HG02763 (cell line): ENCODE measurements around the gene LRRC74B.
"Not testable (repeated sequence)": the region's sequence is repeated elsewhere in the genome, so short reads cannot be mapped to it uniquely, and the experiment has no call there.

ENCODE experiments used
- ATAC-seq: cut with Tn5 transposase; IDR thresholded peaks from one replicate; pipeline ENCODE4 v1.9.1; 2021; ENCODE audit warnings: mild to moderate bottlenecking, moderate library complexity; ENCODE audit not compliant: unreplicated experiment

Gene LRRC74B, protein sequence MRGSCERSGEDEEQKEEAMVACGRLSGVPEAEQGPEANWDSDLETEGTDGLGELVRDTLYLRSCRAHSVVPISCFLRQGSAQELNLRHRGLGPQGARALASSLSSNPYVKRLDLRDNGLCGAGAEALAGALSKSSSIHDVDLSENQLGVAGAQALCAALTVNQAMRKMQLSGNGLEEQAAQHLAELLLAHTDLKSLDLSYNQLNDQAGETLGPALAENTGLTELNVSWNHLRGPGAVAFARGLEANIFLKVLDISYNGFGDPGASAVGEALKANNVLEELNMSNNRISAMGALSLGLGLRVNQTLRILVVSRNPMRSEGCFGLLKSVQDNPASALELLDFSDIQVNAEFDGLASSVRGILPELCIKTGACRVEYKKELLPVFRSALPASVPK

DNA sequence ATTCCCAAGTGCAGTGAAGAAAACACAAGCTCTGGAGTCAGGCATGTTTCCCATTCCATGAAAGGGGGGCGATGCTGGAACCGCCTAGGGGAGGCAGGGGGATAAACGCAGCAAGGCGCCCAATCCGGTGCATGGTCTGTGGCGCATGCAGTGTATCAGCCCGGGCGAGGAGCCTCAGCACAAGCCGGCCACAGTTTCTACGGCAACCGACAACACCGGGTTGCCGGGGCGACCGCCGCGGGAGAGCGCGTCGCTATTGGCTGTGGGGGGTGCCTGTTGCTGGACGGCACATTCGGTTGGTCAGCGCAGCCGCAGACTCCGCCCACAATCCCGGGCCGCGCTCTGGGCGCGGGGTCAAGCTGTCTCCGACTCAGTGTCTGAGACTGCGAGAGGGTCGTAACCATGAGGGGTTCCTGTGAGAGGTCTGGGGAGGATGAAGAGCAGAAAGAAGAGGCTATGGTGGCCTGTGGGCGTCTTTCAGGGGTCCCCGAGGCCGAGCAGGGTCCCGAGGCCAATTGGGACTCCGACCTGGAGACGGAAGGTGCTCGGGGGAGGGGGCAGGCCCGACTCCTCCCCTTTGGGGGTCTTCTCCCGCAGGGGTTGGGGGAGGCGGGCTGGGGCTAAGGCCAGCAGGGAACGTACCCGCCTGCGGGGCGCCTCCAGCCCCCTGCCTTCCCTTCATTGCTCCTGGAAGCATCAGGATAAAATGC, at the start of gene LRRC74B:
TSS of gene LRRC74B (plus strand) at position 362 of the 710 bp plus-strand sequence. CDS start at position 403, 41 bp downstream.
- peak; percentile 67 for ATAC-seq

DNA sequence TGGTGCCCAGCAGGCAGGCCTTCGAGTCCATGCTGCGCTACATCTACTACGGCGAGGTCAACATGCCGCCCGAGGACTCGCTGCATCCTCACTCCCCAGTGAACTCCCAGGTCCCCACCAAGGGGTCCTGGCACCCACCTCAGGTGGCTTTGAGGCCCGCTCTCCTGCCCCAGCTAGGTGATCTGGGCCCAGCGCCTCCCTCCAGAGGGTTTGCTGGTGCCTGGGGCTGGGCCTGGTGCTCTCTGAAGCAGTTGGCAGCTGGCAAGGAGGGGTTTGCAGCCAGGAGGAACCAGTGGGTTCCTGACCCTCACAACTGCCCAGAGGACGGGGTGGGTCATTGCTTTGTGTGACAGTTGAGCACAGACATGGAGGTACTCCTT, 49.7 kb upstream of the LRRC74B start:
- ATAC-seq = no peak

DNA sequence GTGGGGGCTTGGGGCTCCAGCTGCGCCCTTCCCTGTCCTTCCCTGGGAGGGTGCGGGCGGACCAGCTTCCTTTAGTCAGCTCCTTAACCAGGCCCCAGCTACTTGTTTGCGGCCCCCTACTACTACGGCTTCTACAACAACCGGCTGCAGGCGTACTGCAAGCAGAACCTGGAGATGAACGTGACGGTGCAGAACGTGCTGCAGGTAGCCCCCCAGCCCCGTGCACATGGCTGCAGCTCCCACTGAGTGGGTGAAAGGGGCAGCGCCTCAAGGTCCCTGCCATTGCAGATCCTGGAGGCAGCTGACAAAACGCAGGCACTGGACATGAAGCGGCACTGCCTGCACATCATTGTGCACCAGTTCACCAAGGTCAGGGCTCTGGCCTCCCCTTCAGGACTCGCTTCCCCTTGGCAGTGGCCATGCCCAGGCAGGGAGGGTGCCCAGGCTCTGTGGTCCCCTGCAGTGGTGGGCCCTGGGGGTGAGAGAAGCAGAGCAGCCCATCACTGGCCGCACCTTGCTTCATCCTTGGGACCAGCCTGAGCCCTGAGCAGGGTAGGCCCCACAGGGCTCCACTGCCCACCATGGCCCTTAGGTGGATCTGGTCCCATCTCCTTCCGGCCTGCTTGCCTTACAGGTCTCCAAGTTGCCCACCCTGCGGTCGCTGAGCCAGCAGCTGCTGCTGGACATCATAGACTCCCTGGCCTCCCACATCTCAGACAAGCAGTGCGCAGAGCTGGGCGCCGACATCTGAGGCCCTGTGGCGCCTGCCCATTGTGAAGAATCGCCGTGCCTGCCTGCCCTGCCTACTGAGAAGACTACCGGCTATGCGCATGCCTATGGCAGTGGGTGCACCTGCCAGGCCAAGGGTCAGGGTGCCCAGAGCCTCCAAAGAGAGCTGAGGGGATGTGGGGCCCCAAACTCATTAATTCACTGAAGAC, 48.9 kb upstream of the LRRC74B start:
- ATAC-seq = no peak

DNA sequence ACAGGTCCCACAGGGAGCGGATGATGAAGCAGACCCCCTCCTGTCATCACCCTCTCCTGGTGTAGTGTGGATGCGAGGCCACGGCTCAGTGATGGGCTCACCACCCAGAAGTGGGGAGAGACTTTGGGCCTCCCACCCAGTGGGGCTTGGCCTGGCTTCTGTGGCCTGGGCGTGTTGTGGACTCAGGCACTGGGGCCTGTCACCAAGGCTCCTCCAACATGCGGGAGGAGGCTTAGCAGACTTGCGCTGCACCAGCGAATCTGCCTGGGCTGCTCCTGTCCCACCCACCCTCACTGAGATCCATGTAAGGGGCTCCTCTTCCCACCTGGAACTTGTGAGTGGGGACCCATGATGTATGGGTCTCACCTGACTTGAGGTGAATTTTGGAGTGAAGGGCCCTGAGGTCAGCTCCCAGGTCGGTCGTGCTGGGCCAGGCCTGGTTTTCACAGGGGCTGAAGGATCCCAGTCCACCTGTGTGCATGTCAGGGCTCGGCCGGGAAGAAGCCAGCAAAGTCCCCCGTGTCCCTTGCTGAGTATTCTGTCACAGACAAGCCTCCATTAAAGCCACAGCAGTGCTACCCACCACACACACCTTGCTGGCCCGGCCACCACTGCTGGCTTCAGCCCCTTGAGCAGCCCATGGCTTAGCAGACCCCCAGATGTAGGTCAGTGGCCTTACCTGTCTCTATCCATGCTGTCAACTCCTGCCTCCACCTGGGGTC, 48.0 kb upstream of the LRRC74B start:
- no peak for ATAC-seq

DNA sequence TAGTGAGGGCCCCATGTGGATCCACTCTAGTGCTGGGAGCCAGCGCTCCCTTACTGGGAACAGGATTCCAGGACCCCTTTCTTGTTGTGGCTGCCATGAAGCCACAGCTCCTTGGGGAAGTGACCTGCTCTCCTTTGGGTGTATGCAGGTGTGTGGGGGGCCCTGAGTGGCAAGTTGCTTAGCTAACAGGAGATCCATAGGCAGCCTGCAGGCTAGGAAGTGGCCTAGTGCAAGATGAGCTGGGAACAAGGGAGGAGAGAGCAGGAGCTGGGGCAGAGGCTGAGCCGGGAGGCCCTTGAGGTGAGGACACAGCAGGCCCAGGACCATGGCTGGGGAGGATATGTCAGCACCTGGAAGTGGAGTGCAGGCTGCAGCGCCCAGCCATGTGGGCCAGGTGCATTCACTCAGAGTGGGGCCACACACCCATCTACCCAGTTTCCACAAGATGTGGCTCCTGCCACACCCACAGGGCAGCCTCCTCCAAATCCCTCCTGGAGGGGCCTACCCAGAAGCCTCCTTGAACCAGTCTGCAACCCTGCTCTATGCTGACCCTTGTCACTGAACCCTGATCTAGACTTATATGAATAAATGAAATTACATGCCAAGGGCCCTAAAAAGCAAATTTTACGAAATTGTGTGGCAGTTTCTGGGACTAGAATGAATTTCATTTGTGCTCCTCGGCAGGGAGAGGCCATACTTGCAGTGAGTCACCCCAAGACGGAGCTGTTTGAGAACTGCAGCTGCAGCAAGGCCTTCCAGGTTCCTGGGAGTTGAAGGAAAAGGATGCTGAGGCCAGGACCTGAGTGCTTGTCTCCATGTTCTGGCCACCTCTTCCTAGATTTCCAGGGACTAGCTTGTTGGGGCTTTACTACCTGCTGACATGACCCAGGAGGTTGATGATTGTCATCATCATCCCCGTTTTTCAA, 47.1 kb upstream of the LRRC74B start:
- ATAC-seq = no peak

DNA sequence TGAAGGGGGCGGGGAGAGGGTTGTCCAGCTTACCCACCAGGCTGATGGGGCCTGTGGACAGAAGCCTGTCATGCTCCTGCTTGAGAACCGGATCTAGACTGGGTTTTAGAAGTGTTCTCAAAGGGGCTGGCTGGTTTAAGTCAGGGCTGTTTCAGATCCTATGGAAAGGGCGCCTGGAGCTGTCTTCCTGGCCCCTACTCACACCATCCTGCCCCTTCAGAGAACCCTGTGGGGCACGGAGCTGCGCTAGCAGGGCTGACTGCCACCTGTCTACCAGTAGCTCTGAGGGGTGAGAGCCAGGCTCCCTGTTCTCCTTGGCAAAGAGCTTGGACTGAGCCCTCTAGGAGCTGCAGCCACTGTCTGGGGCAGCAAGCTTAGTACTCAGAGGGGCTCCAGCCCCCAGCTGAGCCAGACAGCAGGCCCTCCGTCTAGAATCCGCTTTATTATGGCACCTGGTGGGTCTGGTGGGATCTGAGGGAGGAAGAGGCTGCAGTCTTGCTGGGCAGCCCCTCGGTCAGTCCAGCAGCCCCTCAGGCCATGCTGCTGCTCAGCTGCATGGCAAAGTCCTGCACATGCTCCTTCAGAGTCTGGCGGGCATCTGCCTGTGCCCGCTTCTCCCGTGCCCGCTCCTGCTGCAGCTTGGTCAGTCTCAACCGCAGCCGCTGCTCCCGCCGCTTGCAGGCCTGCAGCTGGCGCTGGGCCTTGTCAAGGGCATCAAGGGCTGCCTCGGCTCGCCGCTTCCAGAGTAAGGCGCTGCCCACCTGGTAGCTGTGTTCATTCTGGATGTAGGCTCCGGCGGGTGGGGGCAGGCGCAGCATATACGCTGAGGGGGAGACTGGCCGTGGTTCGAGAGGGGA, 46.2 kb upstream of the LRRC74B start:
- ATAC-seq = no peak

DNA sequence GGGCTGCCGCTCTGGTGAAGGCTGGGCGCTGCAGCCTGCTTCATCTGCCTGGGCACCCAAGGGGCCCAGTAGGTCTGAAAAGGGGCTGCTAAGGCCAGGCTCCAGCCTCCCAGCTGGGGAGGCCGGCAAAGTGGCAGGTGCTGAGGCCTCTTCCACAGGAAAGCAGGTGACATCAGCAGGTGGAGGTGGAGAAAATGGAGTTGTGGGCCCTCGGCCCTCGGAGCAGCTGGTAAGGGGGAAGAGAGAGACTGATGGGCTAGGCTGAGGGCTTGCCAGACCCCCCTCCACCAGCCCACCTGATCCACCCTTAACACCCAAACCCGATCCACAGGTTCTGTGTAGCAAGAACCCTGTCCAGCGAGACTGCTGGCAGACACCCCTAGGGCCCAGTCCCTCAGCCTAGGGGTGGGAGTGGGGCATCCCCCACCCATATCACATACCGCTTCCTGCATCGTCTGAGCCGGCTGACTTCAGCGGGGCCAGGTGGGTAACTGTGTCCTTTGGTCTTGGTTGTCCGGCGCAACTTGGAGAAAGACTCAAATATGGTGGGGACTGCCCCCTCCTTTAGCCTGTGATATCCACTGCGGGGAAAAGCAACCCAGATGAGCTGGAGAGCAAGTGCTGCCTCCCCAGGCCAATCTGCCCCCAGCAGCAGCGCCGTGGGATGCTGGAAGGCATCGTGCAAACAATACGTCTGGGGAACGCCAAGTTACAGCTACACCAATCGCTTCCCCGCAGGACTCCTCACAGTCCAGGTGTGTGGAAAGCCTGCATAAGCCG, 45.3 kb upstream of the LRRC74B start:
- no peak for ATAC-seq

DNA sequence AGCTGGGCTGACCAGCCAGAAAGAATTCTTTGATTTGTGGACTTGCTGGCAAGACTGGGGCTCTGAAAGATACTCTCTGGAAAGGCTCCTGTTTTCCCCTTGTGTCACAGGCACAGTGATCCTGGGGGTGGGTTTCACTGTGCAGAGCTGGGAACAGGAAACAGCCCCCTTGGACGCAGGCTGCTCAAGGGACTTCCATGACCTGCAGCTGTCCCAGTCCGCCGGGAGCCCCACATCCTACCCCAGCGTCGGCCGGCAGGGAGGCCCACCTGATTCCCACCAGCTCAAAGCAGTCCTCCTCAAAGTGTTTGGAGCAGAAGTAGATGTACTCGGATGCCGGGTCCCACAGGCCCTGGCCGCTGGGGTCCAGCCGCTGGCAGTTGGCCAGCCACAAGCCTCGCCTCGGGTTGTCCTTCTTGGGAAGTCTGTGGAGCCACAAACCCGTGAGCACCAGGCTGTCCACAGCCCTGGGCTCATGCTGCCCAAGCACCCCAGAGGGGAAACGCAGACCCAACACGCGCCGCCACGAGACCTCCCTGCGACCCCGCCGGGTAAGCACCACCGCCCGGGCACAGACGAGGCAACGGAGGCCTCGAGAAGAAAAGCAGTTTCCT, 44.7 kb upstream of the LRRC74B start:
- ATAC-seq = peak; percentile 2

DNA sequence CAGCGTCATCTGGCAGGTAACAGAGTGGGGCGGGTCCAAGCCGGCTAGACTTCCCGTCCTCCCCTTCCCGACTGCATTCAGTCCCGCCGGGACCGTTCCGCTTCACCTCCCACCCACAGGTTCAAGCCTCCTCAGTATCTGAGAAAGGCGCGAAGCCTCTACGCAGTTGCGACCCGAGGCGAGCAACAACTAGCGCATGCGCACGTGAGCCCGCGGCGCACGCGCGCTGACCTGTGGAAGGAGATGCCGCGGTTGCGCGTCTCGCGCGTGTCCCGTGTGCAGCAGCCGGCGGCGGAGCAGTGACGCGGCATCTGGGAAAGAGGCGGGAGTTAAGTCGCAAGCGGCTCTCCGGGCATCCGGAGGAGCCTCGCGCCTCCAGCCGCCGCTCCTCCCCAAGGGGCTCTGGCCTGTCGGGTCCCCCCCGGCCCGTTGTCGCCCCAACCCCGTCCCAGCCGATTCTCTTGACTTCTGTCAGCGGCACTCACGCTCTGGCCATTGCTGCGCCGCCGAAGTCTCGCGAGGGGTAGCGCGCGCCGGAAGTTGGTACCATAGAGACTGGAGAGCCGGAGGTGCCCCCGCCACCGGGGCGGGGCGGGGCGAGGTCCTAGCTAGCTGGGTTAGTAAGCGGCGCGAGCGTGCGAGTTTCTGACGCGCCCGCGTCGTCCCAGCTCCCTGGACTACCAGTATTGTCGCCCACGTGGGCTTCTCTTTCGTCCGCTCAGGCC, 44.0 kb upstream of the LRRC74B start, which contains the start of gene THAP7:
TSS of gene THAP7 (minus strand) at position 518 of the 725 bp plus-strand sequence. CDS start at position 311, 207 bp downstream.
- ATAC-seq = peak; percentile 85

DNA sequence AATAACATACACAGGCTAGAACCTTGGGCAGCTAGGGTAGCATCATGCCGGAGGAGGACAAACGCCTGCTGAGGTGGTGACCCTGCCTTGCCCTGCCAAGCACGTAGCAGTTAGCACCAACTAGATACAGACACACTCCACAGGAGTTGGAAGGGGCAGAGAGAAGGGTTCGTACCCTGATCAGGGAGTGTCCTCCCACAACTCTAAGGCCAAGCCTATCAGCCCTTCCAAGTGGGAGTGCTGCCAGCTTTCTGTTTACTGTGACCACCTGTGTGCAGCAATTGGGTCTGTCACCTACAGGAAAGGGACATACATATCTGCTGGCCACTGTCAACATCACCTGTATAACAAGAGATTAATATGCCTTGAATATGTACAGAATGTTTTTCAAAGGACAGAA, 42.0 kb upstream of the LRRC74B start:
- no peak for ATAC-seq

DNA sequence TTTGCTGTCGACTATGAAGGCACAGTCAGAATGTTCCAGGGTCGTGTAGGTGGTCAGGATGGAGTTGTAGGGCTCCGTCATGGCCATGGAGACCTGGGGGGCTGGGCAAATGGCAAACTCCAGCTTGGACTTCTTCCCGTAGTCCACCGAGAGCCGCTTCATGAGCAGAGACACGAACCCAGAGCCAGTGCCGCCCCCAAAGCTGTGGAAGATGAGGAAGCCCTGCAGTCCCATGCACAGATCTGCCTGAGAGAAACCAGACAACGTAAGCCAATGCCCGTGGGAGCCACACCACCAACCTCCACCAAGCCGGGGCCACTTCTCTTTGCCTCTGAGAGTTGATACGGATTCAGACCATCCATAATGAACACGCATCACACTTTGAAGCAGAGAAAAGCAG, 36.5 kb upstream of the LRRC74B start:
- ATAC-seq = not testable (repeated sequence)

DNA sequence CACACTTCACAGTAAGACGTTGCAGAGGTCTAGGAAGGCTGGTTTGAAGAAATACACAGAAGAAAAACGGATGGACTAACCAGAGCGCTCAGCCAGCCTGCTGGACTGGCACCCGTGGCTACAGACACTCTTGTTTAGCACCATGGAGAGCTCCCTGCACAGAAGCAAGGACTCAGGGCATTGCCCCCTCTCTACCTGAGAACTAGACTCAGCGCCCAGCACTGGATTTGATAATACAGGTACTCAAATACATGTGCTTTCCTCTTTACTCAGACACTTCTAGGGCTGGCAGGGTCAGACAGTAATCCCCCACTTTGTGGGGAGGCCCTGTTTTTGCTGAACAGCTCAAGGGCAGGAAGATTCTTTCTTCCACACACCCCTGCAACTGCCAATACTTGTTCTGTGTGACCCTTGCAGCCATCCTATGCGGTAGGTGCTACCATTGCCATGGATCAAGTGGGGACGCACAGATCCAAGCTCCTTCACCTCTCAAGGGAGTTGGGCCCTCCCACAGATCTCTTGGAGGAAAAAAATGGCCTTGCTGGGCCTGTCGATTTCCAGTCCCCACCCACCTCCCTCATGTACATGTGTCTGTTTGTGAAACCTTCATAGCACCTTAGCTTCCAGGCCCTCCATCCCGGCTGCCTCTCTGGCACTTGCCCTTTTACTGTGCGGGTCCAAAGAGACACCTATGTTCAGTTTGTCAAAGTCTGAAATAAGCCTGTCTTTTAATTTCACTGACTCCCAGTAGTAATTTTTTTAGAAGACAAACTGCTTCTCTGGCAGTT, 35.9 kb upstream of the LRRC74B start:
- ATAC-seq = no peak

DNA sequence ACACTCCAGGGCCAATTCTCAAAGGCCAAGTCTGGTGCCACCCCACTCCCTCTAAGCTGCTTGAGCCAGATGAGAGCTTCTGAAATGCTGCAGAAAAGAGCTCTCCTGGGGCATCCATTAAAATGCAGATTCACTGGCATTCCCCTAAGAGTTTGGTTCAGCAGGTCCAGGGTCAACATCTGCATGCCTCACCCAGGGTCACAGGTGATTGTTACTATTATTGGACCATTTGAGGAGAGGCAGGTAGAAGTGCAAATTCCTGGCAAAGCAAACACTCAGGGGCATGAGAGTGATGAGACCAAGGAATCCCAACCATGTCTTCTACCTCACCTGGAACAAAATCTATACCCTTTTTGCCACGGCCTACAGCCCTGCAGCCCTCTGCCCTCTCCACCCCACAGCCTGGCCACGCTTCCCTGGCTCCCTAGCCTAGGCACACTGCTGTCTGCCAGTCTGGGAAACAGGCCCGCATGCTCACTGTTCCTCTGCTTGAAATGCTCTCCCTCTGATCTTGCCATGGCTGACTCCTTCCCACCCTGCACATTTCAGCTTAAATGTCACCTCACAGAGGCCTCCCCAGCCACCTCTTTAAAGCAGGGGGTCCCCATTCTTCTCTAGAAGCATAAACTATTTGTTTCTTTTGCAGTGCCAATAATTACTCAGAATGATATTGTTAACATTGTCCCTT, 35.2 kb upstream of the LRRC74B start:
- no peak for ATAC-seq

DNA sequence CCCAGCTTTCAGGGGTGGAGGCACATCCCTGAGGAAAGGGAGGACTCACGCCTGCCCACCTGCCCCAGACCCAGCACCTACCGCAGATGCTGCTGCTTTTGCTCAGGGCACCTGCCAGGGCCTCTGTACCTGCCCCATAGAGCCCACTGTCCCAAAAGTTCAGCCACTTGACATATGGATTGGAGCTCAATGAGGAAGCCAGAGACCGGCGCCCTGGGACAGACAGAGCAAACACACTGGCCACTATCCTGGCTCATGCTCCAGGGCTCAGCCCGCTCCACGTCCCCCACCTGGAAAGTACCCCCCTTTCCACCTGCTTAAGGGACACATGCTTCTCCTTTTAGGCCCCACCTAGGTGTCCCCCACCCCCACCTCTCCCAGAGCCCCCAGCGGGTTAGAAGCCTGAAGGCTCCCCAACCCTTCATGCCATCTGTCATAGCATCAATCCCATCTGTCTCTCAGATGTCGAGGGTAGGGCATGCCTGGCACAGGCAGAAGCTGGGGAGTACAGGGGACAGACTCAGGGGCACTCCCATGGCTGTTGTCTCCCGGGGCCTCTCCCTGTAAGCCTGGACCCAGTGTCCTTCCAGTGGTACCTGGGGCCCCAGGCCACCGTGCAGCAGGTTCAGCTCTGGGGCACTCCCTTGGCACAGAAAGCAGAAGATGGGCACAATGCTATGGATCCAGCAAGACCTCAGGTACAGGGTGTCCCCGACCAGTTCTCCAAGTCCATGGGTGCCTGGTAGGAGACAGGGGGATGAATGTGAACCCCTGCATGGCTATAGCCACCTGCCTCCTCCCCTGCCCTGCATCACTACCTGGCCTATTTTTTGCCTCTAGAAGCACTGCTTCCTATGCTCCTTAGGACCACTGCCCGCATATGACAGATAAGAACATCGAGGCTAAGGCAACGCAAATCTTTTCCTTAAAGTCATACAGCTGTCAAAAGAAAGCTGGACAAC, 33.0 kb upstream of the LRRC74B start:
- no peak for ATAC-seq
